ENCODE data around the gene LRTM2. TPM values are rescaled to one million over a fixed set of nuclear protein-coding genes. Genes with fewer than 3 reads are reported as not detected.

The LRTM2 gene
- polyA plus RNA-seq, 1 donor (not counting 4 experiments of a cell fraction or from before 2014, with no cell fraction given), result not detected

DNA sequence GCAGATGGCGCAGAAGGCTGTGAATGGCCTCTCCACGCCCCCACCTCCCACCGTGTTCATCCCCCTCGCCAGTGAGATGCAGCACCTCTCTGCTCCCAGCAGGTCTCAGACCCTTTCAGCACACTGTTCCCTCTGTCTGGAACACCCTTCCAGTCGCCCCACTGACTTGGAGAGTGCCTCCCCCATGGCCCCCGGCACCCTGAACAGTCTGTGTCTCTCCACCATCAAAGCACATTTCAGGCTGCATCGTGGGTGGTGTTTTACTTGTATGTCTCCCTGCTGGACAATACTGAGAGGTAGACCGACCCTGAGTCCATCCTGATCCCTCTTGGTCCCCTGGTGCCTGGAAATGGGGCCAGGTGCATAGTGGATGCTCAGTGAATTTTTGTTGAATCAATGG lies 63.1 kb downstream of the LRTM2 start:
- H3K9me1 ChIP-seq (ENCODE audit: control insufficient read depth, extremely low read depth, insufficient read depth, low read length), result no peaks in the 10 kb centered on the region
- no peak overlapping the region for H3K27ac ChIP-seq (ENCODE audit: control insufficient read depth, insufficient read depth, low read length)
- H3K4me3 ChIP-seq (ENCODE audit: control insufficient read depth in 2 of 3, extremely low read depth in 1 of 3, insufficient read depth in 2 of 3, low read depth in 1 of 3, low read length in 3 of 3), result no peak overlapping the region
- H3K36me3 ChIP-seq (ENCODE audit: control insufficient read depth in 2 of 2, extremely low read depth in 1 of 2, insufficient read depth in 2 of 2, low read length in 2 of 2), result no peaks in the 10 kb centered on the region
- H3K79me2 ChIP-seq (ENCODE audit: control insufficient read depth, insufficient read depth, low read length), result no peaks in the 10 kb centered on the region
- no peaks in the 10 kb centered on the region for H3K9me3 ChIP-seq (ENCODE audit: control insufficient read depth, low read depth, low read length)
- TF ChIP-seq EZH2 (IDR thresholded peaks at IDR 0.05; ENCODE audit: low read length) (no peak), CTCF (optimal IDR thresholded peaks at IDR 0.05 in 1 of 3, IDR thresholded peaks at IDR 0.05 in 1 of 3, conservative IDR thresholded peaks at IDR 0.05 in 1 of 3; ENCODE audit: extremely low read depth in 1 of 3, insufficient read depth in 2 of 3, low read length in 3 of 3) (no peak)
- no peaks in the 10 kb centered on the region for H3K4me1 ChIP-seq (ENCODE audit: control insufficient read depth, extremely low read depth, insufficient read depth, low read length)
- dilution Hi-C loops (cut with MboI; ENCODE audit: extremely low pct_ligation_motif_present, low sequenced_read_pairs), result no loop called here
- no peak overlapping the region for H3K4me2 ChIP-seq (ENCODE audit: control insufficient read depth, extremely low read depth, insufficient read depth, low read depth, low read length)
- no peaks in the 10 kb centered on the region for H4K20me1 ChIP-seq (ENCODE audit: control insufficient read depth, extremely low read depth, insufficient read depth, low read length)
- no peaks in the 10 kb centered on the region for H3K27me3 ChIP-seq (ENCODE audit: control insufficient read depth, extremely low read depth, insufficient read depth, low read length)
- no peak overlapping the region for H3K9ac ChIP-seq (ENCODE audit: control insufficient read depth, extremely low read depth, insufficient read depth, low read length)
- DNase-seq (ENCODE audit: low read depth, low spot score) (no peak), FAIRE-seq (no peak)
- H2AFZ ChIP-seq (ENCODE audit: control insufficient read depth, low read length), result no peak overlapping the region

GRCh38 chr12:1884651-1885050 lies 64.3 kb downstream of the LRTM2 start:
- no peak overlapping the region for H3K4me3 ChIP-seq (ENCODE audit: control insufficient read depth in 2 of 3, extremely low read depth in 1 of 3, insufficient read depth in 2 of 3, low read depth in 1 of 3, low read length in 3 of 3)
- no peaks in the 10 kb centered on the region for H3K4me1 ChIP-seq (ENCODE audit: control insufficient read depth, extremely low read depth, insufficient read depth, low read length)
- H3K9me3 ChIP-seq (ENCODE audit: control insufficient read depth, low read depth, low read length), result no peaks in the 10 kb centered on the region
- no peaks in the 10 kb centered on the region for H3K36me3 ChIP-seq (ENCODE audit: control insufficient read depth in 2 of 2, extremely low read depth in 1 of 2, insufficient read depth in 2 of 2, low read length in 2 of 2)
- no peak for FAIRE-seq
- H3K9ac ChIP-seq (ENCODE audit: control insufficient read depth, extremely low read depth, insufficient read depth, low read length), result no peak overlapping the region
- H3K9me1 ChIP-seq (ENCODE audit: control insufficient read depth, extremely low read depth, insufficient read depth, low read length), result no peaks in the 10 kb centered on the region
- H3K27ac ChIP-seq (ENCODE audit: control insufficient read depth, insufficient read depth, low read length), result no peak overlapping the region
- no peaks in the 10 kb centered on the region for H3K79me2 ChIP-seq (ENCODE audit: control insufficient read depth, insufficient read depth, low read length)
- TF ChIP-seq CTCF (optimal IDR thresholded peaks at IDR 0.05 in 1 of 3, IDR thresholded peaks at IDR 0.05 in 1 of 3, conservative IDR thresholded peaks at IDR 0.05 in 1 of 3; ENCODE audit: extremely low read depth in 1 of 3, insufficient read depth in 2 of 3, low read length in 3 of 3) (no peak), EZH2 (IDR thresholded peaks at IDR 0.05; ENCODE audit: low read length) (no peak)
- DNase-seq (ENCODE audit: low read depth, low spot score), result no peak
- no peaks in the 10 kb centered on the region for H4K20me1 ChIP-seq (ENCODE audit: control insufficient read depth, extremely low read depth, insufficient read depth, low read length)
- no peaks in the 10 kb centered on the region for H3K27me3 ChIP-seq (ENCODE audit: control insufficient read depth, extremely low read depth, insufficient read depth, low read length)
- H2AFZ ChIP-seq (ENCODE audit: control insufficient read depth, low read length), result no peak overlapping the region
- dilution Hi-C loops (cut with MboI; ENCODE audit: extremely low pct_ligation_motif_present, low sequenced_read_pairs), result no loop called here
- H3K4me2 ChIP-seq (ENCODE audit: control insufficient read depth, extremely low read depth, insufficient read depth, low read depth, low read length), result no peak overlapping the region
